DOHH2 (cell line): Measurements from ENCODE around the gene R3HDML.

Experiments used
- CTCF ChIP-seq: fragments of 200-600 bp; sonication (generic); IDR thresholded peaks from one replicate; pipeline ENCODE4 v1.5.1; 2014; ENCODE audit warnings: antibody characterized with exemption, mild to moderate bottlenecking, low read depth, low read length; ENCODE audit not compliant: poor library complexity, severe bottlenecking
- EZH2phosphoT487 ChIP-seq: fragments of 200-600 bp; sonication (generic); IDR thresholded peaks from 2 replicates; pipeline ENCODE4 v1.6.1; 2017; ENCODE audit warnings: borderline replicate concordance, mild to moderate bottlenecking, antibody characterized with exemption, low read length, moderate library complexity, mixed read lengths

GRCh38 chr20:44361021-44361420, 24.2 kb downstream of the R3HDML start:
- TF ChIP-seq EZH2phosphoT487 = no peak
- TF ChIP-seq CTCF = no peak
